Keratinocyte (primary cell): ENCODE results near the gene MS4A6A. TPM values are rescaled to one million over a fixed set of nuclear protein-coding genes. Genes with fewer than 3 reads are reported as not detected.

Source experiments
- DNase-seq: peaks from one replicate; pipeline ENCODE4 v3.0.0-alpha.2; 2011; ENCODE audit warnings: low read depth, missing footprints, low spot score
- FAIRE-seq: peaks from 2 replicates; lab custom pipeline; 2011; peaks lifted over from hg19 to GRCh38; lab: Jason Lieb, UNC
- H2AFZ ChIP-seq: 2 replicates; pipeline ENCODE4 v1.6.0; 2012; ENCODE audit warnings: low read length, control low read depth, inconsistent platforms; ENCODE audit not compliant: control insufficient read depth
- H3K27ac ChIP-seq: 2 replicates; pipeline ENCODE4 v1.5.1; 2011; ENCODE audit warnings: low read length; ENCODE audit not compliant: control insufficient read depth, insufficient read depth
- H3K27me3 ChIP-seq: 3 replicates; pipeline ENCODE4 v1.6.0; 2011; ENCODE audit warnings: low read length; ENCODE audit not compliant: control insufficient read depth, insufficient read depth; ENCODE audit errors: extremely low read depth
- H3K36me3 ChIP-seq, 2 experiments: 2 replicates in 1 of 2; 3 replicates in 1 of 2; pipeline ENCODE4 v1.5.1; 2011; ENCODE audit warnings: low read length in 2 of 2, mild to moderate bottlenecking in 1 of 2; ENCODE audit not compliant: control insufficient read depth in 2 of 2, insufficient read depth in 2 of 2; ENCODE audit errors: extremely low read depth in 1 of 2
- H3K4me1 ChIP-seq: 3 replicates; pipeline ENCODE4 v1.5.1; 2011; ENCODE audit warnings: low read length; ENCODE audit not compliant: control insufficient read depth, insufficient read depth; ENCODE audit errors: extremely low read depth
- H3K4me2 ChIP-seq: 3 replicates; pipeline ENCODE4 v1.6.0; 2011; ENCODE audit warnings: low read depth, low read length; ENCODE audit not compliant: control insufficient read depth, insufficient read depth; ENCODE audit errors: extremely low read depth
- H3K4me3 ChIP-seq, 3 experiments: fragments of 200-600 bp in 1 of 3; sonication (generic) in 1 of 3; 2 replicates in 2 of 3; 3 replicates in 1 of 3; pipeline ENCODE4 v1.5.1; 2011 to 2016; ENCODE audit warnings: low read length in 3 of 3, mild to moderate bottlenecking in 3 of 3, control low read depth in 2 of 3, inconsistent platforms in 1 of 3, low read depth in 1 of 3, mixed read lengths in 1 of 3, mixed run types in 1 of 3, moderate library complexity in 1 of 3; ENCODE audit not compliant: control insufficient read depth in 2 of 3, insufficient read depth in 2 of 3; ENCODE audit errors: extremely low read depth in 1 of 3
- H3K79me2 ChIP-seq: 2 replicates; pipeline ENCODE4 v1.6.0; 2012; ENCODE audit warnings: low read length; ENCODE audit not compliant: control insufficient read depth, insufficient read depth
- H3K9ac ChIP-seq: 3 replicates; pipeline ENCODE4 v1.6.0; 2011; ENCODE audit warnings: low read length; ENCODE audit not compliant: control insufficient read depth, insufficient read depth; ENCODE audit errors: extremely low read depth
- H3K9me1 ChIP-seq: 3 replicates; pipeline ENCODE4 v1.6.0; 2011; ENCODE audit warnings: low read length; ENCODE audit not compliant: control insufficient read depth, insufficient read depth; ENCODE audit errors: extremely low read depth
- H3K9me3 ChIP-seq: 2 replicates; pipeline ENCODE4 v1.5.1; 2012; ENCODE audit warnings: low read depth, low read length; ENCODE audit not compliant: control insufficient read depth
- H4K20me1 ChIP-seq: 3 replicates; pipeline ENCODE4 v1.6.0; 2011; ENCODE audit warnings: low read length; ENCODE audit not compliant: control insufficient read depth, insufficient read depth; ENCODE audit errors: extremely low read depth
- EZH2 ChIP-seq: IDR thresholded peaks from one replicate; pipeline ENCODE4 v1.6.1; 2012; ENCODE audit warnings: inconsistent platforms, mild to moderate bottlenecking, low read length, moderate library complexity
- dilution Hi-C: fragments of 300-500 bp; cut with MboI; formaldehyde crosslinking; loops from one replicate; pipeline ENCODE4 v1.7.0; 2020; ENCODE audit warnings: low sequenced_read_pairs; ENCODE audit not compliant: extremely low pct_ligation_motif_present
- polyA plus RNA-seq, 5 experiments: library from polyadenylated mRNA; depleted of rRNA in 3 of 5; stranded (reverse) in 3 of 5; stranded (forward) in 1 of 5; unstranded in 1 of 5; fragments of >200 nt; gene quantifications; 1 replicate in 1 of 5; 2 replicates in 3 of 5; 3 replicates in 1 of 5; pipeline versions ENCODE4 v1.2.1 to v1.2.3, GENCODE V29; 2011 to 2012; ENCODE audit warnings: missing spikeins in 2 of 5, low read depth in 1 of 5, low replicate concordance in 1 of 5
- TF ChIP-seq, protein P1 (sequence below), 3 experiments: IDR thresholded peaks in 1 of 3; conservative IDR thresholded peaks in 1 of 3; optimal IDR thresholded peaks in 1 of 3; 2 replicates in 2 of 3; 3 replicates in 1 of 3; pipeline versions ENCODE3 to v1.5.1; 2011; ENCODE audit warnings: low read length in 3 of 3, mild to moderate bottlenecking in 3 of 3, moderate library complexity in 2 of 3, control low read depth in 1 of 3, inconsistent platforms in 1 of 3; ENCODE audit not compliant: insufficient read depth in 2 of 3; ENCODE audit errors: extremely low read depth in 1 of 3

Gene MS4A6A
- polyA plus RNA-seq, 1 donor (not counting 4 experiments of a cell fraction or from before 2014, with no cell fraction given): not detected

GRCh38 chr11:60159284-60159683 lies 23.6 kb downstream of the MS4A6A start:
- Histone ChIP-seq H3K9ac (no peak overlapping the region), H2AFZ (no peak overlapping the region), H3K27ac (no peak overlapping the region), H3K27me3 (no peaks in the 10 kb centered on the region), H3K79me2 (no peaks in the 10 kb centered on the region), H3K36me3 (no peaks in the 10 kb centered on the region), H3K9me3 (no peaks in the 10 kb centered on the region), H3K9me1 (no peaks in the 10 kb centered on the region), H3K4me2 (no peak overlapping the region), H3K4me1 (no peaks in the 10 kb centered on the region), H3K4me3 (no peak overlapping the region), H4K20me1 (no peaks in the 10 kb centered on the region)
- DNase-seq (no peak), FAIRE-seq (no peak)
- TF ChIP-seq EZH2: no peak
- TF ChIP-seq, protein P1, sequence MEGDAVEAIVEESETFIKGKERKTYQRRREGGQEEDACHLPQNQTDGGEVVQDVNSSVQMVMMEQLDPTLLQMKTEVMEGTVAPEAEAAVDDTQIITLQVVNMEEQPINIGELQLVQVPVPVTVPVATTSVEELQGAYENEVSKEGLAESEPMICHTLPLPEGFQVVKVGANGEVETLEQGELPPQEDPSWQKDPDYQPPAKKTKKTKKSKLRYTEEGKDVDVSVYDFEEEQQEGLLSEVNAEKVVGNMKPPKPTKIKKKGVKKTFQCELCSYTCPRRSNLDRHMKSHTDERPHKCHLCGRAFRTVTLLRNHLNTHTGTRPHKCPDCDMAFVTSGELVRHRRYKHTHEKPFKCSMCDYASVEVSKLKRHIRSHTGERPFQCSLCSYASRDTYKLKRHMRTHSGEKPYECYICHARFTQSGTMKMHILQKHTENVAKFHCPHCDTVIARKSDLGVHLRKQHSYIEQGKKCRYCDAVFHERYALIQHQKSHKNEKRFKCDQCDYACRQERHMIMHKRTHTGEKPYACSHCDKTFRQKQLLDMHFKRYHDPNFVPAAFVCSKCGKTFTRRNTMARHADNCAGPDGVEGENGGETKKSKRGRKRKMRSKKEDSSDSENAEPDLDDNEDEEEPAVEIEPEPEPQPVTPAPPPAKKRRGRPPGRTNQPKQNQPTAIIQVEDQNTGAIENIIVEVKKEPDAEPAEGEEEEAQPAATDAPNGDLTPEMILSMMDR (optimal IDR thresholded peaks at IDR 0.05 in 1 of 3, IDR thresholded peaks at IDR 0.05 in 1 of 3, conservative IDR thresholded peaks at IDR 0.05 in 1 of 3; ENCODE audit: extremely low read depth in 1 of 3, insufficient read depth in 2 of 3, low read length in 3 of 3): no peak
- dilution Hi-C loops: no loop called here

DNA sequence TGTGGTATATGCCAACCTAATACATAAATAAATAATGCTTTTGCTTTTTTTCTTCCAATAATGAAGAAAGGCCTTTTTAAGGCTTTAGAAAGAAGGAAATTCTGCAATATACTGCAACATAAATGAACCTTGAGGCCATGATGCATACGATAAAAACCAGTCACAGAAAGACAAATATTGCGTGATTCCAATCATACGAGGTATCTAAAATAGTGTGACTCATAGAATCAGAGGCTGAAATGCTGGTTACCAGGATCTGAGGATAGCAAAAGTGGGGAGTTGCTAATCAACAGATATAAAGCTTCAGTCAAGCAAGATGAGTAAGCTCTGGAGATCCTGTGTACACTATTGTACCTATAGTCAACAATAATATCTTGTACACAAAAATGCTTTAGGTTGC lies 24.2 kb downstream of the MS4A6A start:
- no peak for TF ChIP-seq EZH2
- TF ChIP-seq, protein P1 (optimal IDR thresholded peaks at IDR 0.05 in 1 of 3, IDR thresholded peaks at IDR 0.05 in 1 of 3, conservative IDR thresholded peaks at IDR 0.05 in 1 of 3; ENCODE audit: extremely low read depth in 1 of 3, insufficient read depth in 2 of 3, low read length in 3 of 3): no peak
- Histone ChIP-seq H3K4me2 (no peak overlapping the region), H3K4me1 (no peaks in the 10 kb centered on the region), H2AFZ (no peak overlapping the region), H3K9me1 (no peaks in the 10 kb centered on the region), H4K20me1 (no peaks in the 10 kb centered on the region), H3K9ac (no peak overlapping the region), H3K4me3 (no peak overlapping the region), H3K36me3 (no peaks in the 10 kb centered on the region), H3K27ac (no peak overlapping the region), H3K79me2 (no peaks in the 10 kb centered on the region), H3K27me3 (no peaks in the 10 kb centered on the region), H3K9me3 (no peaks in the 10 kb centered on the region)
- FAIRE-seq: no peak
- dilution Hi-C loops: no loop called here
- DNase-seq: no peak
